Liver (tissue), 9 donors: ENCODE measurements around the gene CHRNA3. TPM values are rescaled to one million over a fixed set of nuclear protein-coding genes. Genes with fewer than 3 reads are reported as not detected.
A peak's percentile ranks its signal among the peaks of the same experiment; 100 is the strongest.

Source experiments
- DNase-seq: peaks from one replicate; pipeline ENCODE4 v3.0.0-alpha.2; 2017; ENCODE audit warnings: low spot score
- H3K27ac ChIP-seq, 2 donors: one replicate each; pipeline ENCODE4 v1.7.0; 2013; ENCODE audit warnings: inconsistent platforms in 2 of 2, low read length in 2 of 2, control low read depth in 1 of 2, low read depth in 1 of 2, mild to moderate bottlenecking in 1 of 2
- H3K27me3 ChIP-seq, 4 donors: one replicate each; pipeline versions ENCODE4 v1.6.1 to v1.7.0; 2013; ENCODE audit warnings: low read length in 3 of 4, inconsistent platforms in 1 of 4, mild to moderate bottlenecking in 1 of 4, moderate library complexity in 1 of 4; ENCODE audit not compliant: control insufficient read depth in 4 of 4, insufficient read depth in 4 of 4
- H3K36me3 ChIP-seq, 4 donors: one replicate each; pipeline versions ENCODE4 v1.6.1 to v1.7.0; 2013; ENCODE audit warnings: low read length in 3 of 4, mild to moderate bottlenecking in 3 of 4, low read depth in 1 of 4, moderate library complexity in 1 of 4; ENCODE audit not compliant: control insufficient read depth in 4 of 4, insufficient read depth in 3 of 4
- H3K4me1 ChIP-seq, 4 donors: one replicate each; pipeline versions ENCODE4 v1.6.1 to v1.7.0; 2013; ENCODE audit warnings: low read length in 3 of 4, mild to moderate bottlenecking in 3 of 4, moderate library complexity in 1 of 4; ENCODE audit not compliant: control insufficient read depth in 4 of 4, insufficient read depth in 4 of 4
- H3K4me3 ChIP-seq, 3 donors: one replicate each; pipeline versions ENCODE4 v1.6.1 to v1.7.0; 2013; ENCODE audit warnings: low read length in 3 of 3, control low read depth in 1 of 3, low read depth in 1 of 3, mild to moderate bottlenecking in 1 of 3
- H3K9ac ChIP-seq, 2 donors: one replicate each; pipeline ENCODE4 v1.7.0; 2013; ENCODE audit warnings: low read length in 2 of 2, mild to moderate bottlenecking in 2 of 2, moderate library complexity in 2 of 2, control low read depth in 1 of 2, low read depth in 1 of 2
- H3K9me3 ChIP-seq, 4 donors: one replicate each; pipeline versions ENCODE4 v1.6.1 to v1.7.0; 2013; ENCODE audit warnings: low read length in 3 of 4; ENCODE audit not compliant: control insufficient read depth in 4 of 4
- EGR1 ChIP-seq, 2 donors: IDR thresholded peaks; 2 replicates each; pipeline ENCODE4 v1.6.1; 2016 to 2018; ENCODE audit warnings: antibody characterized with exemption in 2 of 2, low read depth in 2 of 2
- NR2F2 ChIP-seq: IDR thresholded peaks from 2 replicates; pipeline ENCODE4 v1.6.1; 2016; ENCODE audit warnings: antibody characterized with exemption
- RAD21 ChIP-seq, 2 donors: IDR thresholded peaks; 2 replicates each; pipeline ENCODE4 v1.6.1; 2016; ENCODE audit warnings: antibody characterized with exemption in 2 of 2, mild to moderate bottlenecking in 2 of 2
- RXRA ChIP-seq, 2 donors: IDR thresholded peaks; 2 replicates each; pipeline ENCODE4 v1.6.1; 2017 to 2018; ENCODE audit warnings: antibody characterized with exemption in 2 of 2, mild to moderate bottlenecking in 1 of 2
- SP1 ChIP-seq: IDR thresholded peaks from 2 replicates; pipeline ENCODE4 v1.6.1; 2018; ENCODE audit warnings: antibody characterized with exemption, mild to moderate bottlenecking
- TAF1 ChIP-seq: conservative IDR thresholded peaks from 2 replicates; pipeline ENCODE4 v1.6.1; 2016; ENCODE audit warnings: antibody characterized with exemption, mild to moderate bottlenecking
- YY1 ChIP-seq: IDR thresholded peaks from 2 replicates; pipeline ENCODE4 v1.6.1; 2016; ENCODE audit warnings: antibody characterized with exemption, mild to moderate bottlenecking
- WGBS: extraction: QIAGEN DNeasy Blood & Tissue Kit; methylation state at CpG from one replicate; pipeline ENCODE4 v1.1.7; 2013; 5-methylcytosine and 5-hydroxymethylcytosine counted together
- polyA plus RNA-seq, 2 donors: library from polyadenylated mRNA; stranded (reverse) in 1 of 2; unstranded in 1 of 2; fragments of 200-250 nt in 1 of 2; fragments of >200 nt in 1 of 2; fragmentation: Nextera tagmentation in 1 of 2; extraction: Ambion mirVana in 1 of 2; gene quantifications; one replicate each; pipeline versions ENCODE4 v1.2.1 to v1.2.3, GENCODE V29; 2013 to 2015
- total RNA-seq, 2 donors: library from RNA; depleted of rRNA; stranded (reverse); fragments of >200 nt; gene quantifications; one replicate each; pipeline ENCODE4 v1.2.3, GENCODE V29; 2014
- TF ChIP-seq, protein P1 (sequence below): fragments of 150-350 bp; IDR thresholded peaks from 2 replicates; pipeline ENCODE4 v1.5.1; 2017; ENCODE audit warnings: improper control_type of control experiment, low read depth, low read length; ENCODE audit not compliant: missing input control
- TF ChIP-seq, protein P2 (sequence below): IDR thresholded peaks from 2 replicates; pipeline ENCODE4 v1.6.1; 2016; ENCODE audit warnings: antibody characterized with exemption, mild to moderate bottlenecking
- TF ChIP-seq, protein P3 (sequence below): IDR thresholded peaks from 2 replicates; pipeline ENCODE4 v1.6.1; 2016; ENCODE audit warnings: antibody characterized with exemption
- donor health status: healthy.
- donor health status: healthy.
- donor health status: healthy.
- donor health status: healthy.
- donor health status: healthy.

The CHRNA3 gene
- total and polyA plus RNA-seq, 4 donors: not detected

DNA sequence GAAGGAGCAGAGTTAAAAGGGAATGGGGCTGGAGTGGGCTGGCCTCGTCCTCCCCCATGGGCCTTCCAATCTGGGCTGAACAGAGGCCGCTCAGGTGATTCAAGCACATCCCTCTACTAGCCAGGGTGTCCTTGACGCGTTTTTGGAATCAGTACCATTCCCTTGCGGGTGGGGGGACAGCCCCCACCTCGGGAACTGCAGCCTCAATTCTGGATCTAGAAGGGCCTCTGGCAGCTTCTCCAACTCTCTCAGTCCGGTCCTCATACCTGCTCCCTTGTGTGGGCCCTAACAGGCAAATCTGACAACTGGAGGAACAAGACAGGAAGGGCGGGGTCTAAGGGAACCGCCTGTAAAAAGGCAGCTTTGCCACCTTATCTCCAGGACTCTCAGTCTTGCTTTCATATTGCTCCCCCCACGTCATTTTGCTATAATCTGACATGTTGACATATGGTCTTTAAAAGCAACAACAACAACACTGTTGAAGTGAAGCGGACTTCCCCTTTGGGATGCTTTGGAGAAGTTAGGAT is 21.0 kb upstream of the CHRNA3 start:
- Histone ChIP-seq H3K27me3 (peaks cover 0 to 2% (median 0%) of the 10 kb centered on the region in 4 donors), H3K36me3 (no peaks in the 10 kb centered on the region), H3K4me1 (peaks cover 0 to 11% (median 6%) of the 10 kb centered on the region in 4 donors), H3K27ac (no peak overlapping the region), H3K9ac (no peak overlapping the region), H3K9me3 (no peaks in the 10 kb centered on the region), H3K4me3 (no peak overlapping the region)
- no peak for DNase-seq
- 80% methylated on average over 11 of the region's 11 CpGs for WGBS
- TF ChIP-seq, protein P1, sequence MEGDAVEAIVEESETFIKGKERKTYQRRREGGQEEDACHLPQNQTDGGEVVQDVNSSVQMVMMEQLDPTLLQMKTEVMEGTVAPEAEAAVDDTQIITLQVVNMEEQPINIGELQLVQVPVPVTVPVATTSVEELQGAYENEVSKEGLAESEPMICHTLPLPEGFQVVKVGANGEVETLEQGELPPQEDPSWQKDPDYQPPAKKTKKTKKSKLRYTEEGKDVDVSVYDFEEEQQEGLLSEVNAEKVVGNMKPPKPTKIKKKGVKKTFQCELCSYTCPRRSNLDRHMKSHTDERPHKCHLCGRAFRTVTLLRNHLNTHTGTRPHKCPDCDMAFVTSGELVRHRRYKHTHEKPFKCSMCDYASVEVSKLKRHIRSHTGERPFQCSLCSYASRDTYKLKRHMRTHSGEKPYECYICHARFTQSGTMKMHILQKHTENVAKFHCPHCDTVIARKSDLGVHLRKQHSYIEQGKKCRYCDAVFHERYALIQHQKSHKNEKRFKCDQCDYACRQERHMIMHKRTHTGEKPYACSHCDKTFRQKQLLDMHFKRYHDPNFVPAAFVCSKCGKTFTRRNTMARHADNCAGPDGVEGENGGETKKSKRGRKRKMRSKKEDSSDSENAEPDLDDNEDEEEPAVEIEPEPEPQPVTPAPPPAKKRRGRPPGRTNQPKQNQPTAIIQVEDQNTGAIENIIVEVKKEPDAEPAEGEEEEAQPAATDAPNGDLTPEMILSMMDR: no peak

DNA sequence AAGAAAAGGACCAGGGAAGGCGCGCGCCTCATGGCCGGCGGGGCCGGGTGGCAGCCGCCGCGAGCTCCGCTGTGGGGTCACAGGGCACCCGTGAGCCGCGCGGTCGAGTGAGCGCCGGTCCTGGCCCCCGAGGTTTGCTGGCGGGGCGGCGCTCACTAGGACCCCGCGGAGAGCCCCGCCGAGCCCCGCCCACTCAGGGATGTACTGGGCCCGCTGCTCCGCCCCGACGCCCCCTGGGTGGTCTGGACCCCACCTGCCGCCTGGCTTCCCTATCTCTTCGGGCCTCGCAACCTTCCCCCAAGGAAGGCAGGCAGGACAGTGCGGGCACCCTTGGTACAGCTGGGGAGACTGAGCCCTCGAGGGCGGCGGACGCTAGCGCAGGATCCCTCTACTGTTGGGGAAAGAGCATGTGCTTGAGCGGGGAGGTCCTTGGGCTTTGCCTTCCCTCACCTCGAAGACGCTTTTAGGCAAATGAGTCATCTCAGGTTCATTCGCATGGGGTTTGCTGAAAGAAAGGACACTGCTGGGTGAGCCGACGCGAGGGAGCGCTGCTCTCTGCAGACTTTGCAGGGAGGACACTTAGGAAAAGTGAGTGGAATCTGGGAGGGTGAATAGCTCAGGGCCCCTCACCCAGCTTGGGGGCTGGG is 20.4 kb upstream of the CHRNA3 start, which contains the start of gene CHRNB4:
TSS of gene CHRNB4 (minus strand) at position 109 of the 647 bp plus-strand sequence. CDS start at position 32, 77 bp downstream.
- peaks cover 0 to 2% (median 0%) of the 10 kb centered on the region in 4 donors for H3K27me3 ChIP-seq
- no peaks in the 10 kb centered on the region for H3K36me3 ChIP-seq
- no peak within 1 kb of the TSS for H3K27ac ChIP-seq
- TF ChIP-seq, protein P2, sequence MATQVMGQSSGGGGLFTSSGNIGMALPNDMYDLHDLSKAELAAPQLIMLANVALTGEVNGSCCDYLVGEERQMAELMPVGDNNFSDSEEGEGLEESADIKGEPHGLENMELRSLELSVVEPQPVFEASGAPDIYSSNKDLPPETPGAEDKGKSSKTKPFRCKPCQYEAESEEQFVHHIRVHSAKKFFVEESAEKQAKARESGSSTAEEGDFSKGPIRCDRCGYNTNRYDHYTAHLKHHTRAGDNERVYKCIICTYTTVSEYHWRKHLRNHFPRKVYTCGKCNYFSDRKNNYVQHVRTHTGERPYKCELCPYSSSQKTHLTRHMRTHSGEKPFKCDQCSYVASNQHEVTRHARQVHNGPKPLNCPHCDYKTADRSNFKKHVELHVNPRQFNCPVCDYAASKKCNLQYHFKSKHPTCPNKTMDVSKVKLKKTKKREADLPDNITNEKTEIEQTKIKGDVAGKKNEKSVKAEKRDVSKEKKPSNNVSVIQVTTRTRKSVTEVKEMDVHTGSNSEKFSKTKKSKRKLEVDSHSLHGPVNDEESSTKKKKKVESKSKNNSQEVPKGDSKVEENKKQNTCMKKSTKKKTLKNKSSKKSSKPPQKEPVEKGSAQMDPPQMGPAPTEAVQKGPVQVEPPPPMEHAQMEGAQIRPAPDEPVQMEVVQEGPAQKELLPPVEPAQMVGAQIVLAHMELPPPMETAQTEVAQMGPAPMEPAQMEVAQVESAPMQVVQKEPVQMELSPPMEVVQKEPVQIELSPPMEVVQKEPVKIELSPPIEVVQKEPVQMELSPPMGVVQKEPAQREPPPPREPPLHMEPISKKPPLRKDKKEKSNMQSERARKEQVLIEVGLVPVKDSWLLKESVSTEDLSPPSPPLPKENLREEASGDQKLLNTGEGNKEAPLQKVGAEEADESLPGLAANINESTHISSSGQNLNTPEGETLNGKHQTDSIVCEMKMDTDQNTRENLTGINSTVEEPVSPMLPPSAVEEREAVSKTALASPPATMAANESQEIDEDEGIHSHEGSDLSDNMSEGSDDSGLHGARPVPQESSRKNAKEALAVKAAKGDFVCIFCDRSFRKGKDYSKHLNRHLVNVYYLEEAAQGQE: no peak
- peaks cover 0 to 11% (median 6%) of the 10 kb centered on the region in 4 donors for H3K4me1 ChIP-seq
- H3K9ac ChIP-seq: no peak within 1 kb of the TSS
- peak within 1 kb of the TSS in 1 of 3 donors; percentile 33 for H3K4me3 ChIP-seq
- 23% methylated on average over 47 of the region's 47 CpGs for WGBS
- DNase-seq: no peak
- H3K9me3 ChIP-seq: no peaks in the 10 kb centered on the region

DNA sequence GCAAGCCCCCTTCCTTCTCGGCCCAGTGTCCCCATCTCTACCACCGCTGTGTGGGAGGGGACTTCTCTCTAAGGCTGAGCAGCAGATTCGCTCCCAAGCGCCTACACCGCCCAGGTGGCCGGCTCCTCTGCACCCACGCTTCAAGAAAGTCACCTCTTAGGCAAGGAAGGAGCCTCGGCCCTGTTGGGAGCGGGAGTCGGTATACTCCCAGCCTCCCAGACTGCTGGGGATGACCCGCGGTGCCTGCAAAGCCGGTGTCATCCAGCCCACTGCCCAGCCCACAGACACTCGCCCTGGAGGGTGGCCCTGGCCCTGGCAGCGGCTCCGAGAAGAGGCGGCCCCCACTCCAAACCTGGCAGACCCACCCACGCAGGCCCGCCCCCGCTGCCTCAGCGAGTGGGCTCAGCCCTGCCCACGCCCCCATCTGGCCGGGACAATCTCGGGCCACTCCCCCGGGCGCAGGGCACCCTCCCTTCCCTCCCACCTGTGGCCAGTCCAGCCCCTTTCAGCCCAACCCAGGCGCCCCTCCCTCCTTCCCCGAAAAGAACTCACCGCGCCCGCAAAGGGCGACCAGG is 19.8 kb upstream of the CHRNA3 start:
- no peak overlapping the region for H3K27ac ChIP-seq
- no peak for DNase-seq
- H3K4me1 ChIP-seq: peaks cover 0 to 11% (median 6%) of the 10 kb centered on the region in 4 donors
- H3K9me3 ChIP-seq: no peaks in the 10 kb centered on the region
- H3K27me3 ChIP-seq: peaks cover 0 to 2% (median 0%) of the 10 kb centered on the region in 4 donors
- H3K9ac ChIP-seq: no peak overlapping the region
- 30% methylated on average over 32 of the region's 32 CpGs for WGBS
- peak overlapping the region in 1 of 3 donors; percentile 33 for H3K4me3 ChIP-seq
- no peaks in the 10 kb centered on the region for H3K36me3 ChIP-seq
- TF ChIP-seq EGR1 (IDR thresholded peaks at IDR 0.05; ENCODE audit: low read depth in 2 of 2) (no peak), RXRA (IDR thresholded peaks at IDR 0.05) (no peak), TAF1 (no peak), SP1 (no peak), YY1 (no peak), RAD21 (IDR thresholded peaks at IDR 0.05) (no peak), NR2F2 (no peak)
- TF ChIP-seq, protein P3, sequence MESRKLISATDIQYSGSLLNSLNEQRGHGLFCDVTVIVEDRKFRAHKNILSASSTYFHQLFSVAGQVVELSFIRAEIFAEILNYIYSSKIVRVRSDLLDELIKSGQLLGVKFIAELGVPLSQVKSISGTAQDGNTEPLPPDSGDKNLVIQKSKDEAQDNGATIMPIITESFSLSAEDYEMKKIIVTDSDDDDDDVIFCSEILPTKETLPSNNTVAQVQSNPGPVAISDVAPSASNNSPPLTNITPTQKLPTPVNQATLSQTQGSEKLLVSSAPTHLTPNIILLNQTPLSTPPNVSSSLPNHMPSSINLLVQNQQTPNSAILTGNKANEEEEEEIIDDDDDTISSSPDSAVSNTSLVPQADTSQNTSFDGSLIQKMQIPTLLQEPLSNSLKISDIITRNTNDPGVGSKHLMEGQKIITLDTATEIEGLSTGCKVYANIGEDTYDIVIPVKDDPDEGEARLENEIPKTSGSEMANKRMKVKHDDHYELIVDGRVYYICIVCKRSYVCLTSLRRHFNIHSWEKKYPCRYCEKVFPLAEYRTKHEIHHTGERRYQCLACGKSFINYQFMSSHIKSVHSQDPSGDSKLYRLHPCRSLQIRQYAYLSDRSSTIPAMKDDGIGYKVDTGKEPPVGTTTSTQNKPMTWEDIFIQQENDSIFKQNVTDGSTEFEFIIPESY: no peak
- TF ChIP-seq, protein P2: no peak
- TF ChIP-seq, protein P1: no peak
